ENCODE data around the gene VENTX. TPM values are rescaled to one million over a fixed set of nuclear protein-coding genes. Genes with fewer than 3 reads are reported as not detected.

Gene VENTX
- total RNA-seq, 1 experiment from 2014 or later: 0.13 TPM

DNA sequence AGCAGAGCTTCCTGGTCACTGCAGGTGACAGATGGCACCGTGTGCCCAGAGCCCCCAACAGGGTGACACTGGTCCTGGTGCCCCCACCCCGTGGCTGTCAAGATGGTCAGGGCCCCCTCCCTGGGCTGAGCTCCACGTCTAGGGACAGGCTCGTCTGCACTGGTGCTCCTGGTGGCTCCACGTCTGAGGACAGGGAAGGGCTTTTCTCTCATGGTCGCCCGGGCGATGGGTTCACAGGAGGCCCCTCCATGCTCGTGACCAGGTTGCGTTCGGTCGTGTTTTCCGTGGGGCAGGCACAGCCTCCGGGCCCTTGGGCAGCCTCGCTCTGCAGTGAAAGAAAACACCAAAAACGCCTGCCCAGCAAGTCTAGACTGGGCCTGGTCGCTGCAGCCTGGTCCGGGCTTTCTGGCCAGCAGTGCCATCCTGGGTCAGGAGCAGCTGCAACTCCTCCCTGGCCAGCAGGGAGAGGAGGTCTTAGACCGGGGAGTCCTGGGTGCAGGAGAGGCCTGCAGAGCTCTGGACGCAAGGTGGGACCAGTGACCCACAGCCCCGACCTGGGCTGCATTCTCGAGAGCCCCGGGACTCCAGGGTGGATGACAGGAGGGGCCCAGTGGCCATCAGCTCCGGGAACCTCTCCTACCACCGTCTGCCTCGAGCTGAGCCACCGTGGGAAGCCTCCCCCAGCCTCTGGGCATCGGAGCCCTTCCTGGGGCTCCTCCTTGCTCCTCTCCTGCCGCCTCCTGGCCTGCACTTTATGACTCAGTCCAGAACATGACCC lies 35.5 kb upstream of the VENTX start:
- no peak for DNase-seq (ENCODE audit: low read depth)

DNA sequence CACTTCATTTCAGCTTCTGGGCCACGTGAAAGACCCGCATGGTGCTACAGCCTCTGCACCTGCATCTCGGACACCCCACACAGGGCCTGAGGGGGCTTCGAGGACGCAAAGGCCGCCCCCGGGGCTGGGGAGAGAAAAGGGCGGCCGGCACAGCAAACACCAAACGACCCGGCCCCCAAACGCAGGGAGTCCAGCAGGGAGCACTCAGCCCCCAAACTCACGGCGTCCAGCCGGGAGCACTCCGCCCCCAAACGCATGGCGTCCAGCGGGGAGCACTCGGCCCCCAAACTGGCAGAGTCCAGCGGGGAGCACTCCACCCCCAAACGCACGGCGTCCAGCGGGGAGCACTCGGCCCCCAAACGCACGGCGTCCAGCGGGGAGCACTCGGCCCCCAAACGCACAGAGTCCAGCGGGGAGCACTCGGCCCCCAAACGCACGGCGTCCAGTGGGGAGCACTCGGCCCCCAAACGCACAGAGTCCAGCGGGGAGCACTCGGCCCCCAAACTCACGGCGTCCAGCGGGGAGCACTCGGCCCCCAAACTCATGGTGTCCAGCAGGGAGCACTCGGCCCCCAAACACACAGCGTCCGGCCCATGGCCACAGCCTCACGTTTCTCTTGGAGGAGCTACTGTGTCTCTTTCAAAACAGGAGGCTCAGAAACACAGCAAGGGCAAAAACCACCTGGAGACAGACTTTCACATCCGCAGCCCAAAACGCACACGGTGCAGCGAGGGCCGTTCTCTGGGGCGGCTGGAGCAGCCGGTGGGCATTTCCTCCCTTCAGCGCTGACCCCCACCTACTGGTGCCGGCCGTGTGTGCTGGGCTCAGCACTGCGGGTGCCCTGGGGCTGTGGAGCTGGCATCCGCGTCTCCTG lies 34.6 kb upstream of the VENTX start:
- DNase-seq (ENCODE audit: low read depth): no peak

GRCh38 chr10:133203652-133204195 lies 33.9 kb upstream of the VENTX start:
- no peak for DNase-seq (ENCODE audit: low read depth)

GRCh38 chr10:133204226-133205015 lies 33.2 kb upstream of the VENTX start:
- no peak for DNase-seq (ENCODE audit: low read depth)

DNA sequence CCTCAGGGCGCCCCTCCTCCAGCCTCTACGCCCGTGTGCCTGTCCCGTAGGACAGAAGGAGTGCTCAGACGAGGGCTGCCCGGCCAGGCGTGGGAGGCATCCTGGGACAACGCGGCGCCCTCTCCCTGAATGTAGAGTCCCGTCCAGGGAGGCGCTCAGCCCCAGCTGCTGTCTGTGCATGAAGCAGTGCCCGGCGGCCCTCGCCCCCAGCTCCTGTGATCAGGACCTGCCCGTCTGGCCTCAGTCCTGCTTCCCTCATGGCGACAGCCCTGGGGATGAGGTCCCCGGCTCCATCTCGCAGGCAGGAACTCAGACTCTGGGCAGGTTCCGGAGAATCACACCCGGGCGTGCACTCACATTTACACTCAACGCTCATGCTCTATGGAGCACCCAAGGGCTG lies 32.5 kb upstream of the VENTX start:
- no peak for DNase-seq (ENCODE audit: low read depth)

DNA sequence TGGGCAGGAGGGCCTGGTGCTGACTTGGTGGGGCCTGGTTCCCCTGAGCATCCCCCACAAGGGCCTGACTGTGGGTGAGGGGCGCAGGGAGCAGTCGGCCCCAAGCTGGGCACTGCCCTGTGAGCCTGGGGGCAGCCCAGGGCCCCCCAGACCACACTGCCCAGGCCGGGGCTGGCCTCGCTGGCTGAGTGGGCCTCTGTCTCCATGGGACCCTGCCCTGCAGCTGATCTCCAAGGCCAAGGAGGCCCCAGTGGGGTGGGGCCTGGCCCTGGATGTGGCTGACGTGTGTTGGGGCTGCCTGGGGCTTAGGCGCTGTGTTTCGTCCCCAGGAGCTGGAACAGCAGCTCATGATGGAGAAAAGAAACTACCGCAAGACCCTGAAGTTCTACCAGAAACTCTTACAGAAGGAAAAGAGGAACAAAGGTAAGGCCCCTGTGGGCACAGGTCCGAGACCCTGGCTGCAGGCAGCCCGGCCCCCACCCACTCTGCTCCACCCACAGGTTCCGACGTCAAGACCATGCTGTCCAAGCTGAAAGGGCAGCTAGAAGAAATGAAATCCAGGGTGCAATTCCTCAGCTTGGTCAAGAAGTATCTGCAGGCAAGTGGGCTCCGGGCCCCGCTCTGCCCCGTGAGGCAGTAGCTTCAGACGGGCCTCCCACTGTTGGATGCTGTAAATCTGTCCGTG lies 31.2 kb upstream of the VENTX start:
- no peak for DNase-seq (ENCODE audit: low read depth)

GRCh38 chr10:133207041-133207600 lies 30.5 kb upstream of the VENTX start:
- no peak for DNase-seq (ENCODE audit: low read depth)

GRCh38 chr10:133207627-133208026 lies 30.0 kb upstream of the VENTX start:
- DNase-seq (ENCODE audit: low read depth): no peak

- no peak for DNase-seq (ENCODE audit: low read depth)
These were observed 29.2 kb upstream of the VENTX start for GRCh38 chr10:133208466-133208865.

DNA sequence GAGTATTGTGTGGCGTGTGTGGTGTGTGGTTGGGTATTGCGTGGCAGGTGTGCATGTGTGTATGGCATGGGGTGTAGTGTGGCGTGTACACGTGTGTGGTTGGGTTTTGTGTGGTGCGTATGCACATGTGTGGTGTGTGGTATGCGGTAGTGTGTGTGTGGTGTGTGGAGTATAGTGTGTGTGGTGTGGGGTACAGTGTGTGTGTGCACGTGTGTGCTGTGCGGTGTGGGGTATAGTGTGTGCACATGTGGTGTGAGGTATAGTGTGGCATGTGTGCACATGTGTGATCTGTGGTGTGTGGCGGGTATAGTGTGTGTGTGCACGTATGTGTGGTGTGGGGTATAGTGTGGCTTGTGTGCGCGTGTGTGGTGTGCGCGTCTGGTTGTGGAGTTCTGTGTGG lies 28.5 kb upstream of the VENTX start:
- DNase-seq (ENCODE audit: low read depth): no peak

- no peak for DNase-seq (ENCODE audit: low read depth)
These were observed 28.0 kb upstream of the VENTX start for GRCh38 chr10:133209641-133210040.

- DNase-seq (ENCODE audit: low read depth): no peak
These were observed 27.1 kb upstream of the VENTX start for GRCh38 chr10:133210398-133211140.

- DNase-seq (ENCODE audit: low read depth): no peak
These were observed 26.4 kb upstream of the VENTX start for GRCh38 chr10:133211141-133211830.

DNA sequence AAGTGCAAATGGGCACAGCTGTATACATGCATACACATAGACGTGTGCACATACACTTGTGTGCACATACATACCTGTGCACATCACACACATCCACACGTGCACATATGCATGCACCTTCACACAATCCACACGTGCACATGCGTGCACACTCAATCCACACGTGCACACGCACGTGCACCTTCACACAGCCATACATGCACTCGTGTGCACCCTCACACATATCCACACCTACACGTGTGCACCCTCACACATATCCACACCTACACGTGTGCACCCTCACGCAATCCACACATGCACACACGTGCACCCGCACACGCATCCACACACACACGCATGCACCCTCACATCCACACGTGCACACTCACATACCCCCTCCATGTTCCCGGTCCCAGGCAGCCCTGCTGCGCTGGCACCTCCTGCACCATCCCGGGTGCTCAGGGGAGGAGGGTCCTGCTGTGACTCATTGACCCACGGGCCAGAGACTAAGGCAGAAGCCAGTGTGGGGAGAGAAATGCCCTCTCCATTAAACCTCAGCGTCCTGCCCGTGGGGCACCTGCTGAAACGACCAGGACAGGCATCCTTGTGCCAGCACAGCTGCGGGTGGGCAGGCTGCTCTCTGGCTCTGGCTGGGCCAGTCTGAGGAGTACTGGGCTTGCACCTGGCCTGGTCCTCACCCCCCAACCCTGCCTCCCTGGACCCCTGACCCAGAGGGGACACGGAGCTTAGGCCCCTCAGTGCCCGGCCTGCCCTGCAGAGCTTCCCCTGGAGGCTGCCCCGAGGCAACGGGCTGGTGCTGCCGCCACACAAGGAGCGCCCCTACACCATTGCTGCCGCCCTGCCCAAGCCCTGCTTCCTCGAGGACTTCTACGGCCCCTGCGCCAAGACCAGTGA lies 25.4 kb upstream of the VENTX start:
- no peak for DNase-seq (ENCODE audit: low read depth)

DNA sequence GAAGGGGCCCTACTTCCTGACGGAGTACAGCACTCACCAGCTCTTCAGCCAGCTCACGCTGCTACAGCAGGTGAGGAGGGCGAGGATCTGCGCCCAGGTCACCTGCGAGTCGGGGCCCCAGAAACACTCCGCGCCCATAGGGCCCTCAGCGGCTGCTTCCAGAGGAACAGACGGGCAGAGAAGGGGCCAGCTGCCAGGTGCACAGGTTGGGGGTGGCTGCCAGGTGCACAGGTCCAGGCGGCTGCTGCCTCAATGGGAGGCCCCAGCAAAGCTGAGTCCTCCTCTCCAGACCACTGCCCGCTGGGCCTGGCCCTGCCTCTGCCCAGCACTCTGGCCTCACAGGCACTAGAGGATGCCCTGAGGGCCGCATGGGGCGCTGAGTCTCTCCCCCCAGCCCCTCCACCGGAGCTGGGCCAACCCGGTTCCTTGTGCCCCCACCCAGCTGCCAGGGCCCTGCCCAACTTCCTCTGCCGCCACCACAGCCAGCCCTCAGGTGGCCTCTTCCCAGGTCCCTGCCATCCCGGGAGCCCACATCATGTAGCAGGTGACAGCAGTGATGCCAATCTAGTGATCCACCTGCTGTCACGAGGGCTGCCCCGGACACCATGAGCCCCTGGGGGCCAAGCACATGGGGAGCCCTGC lies 24.7 kb upstream of the VENTX start:
- DNase-seq (ENCODE audit: low read depth): no peak

- DNase-seq (ENCODE audit: low read depth): no peak
These were observed 23.8 kb upstream of the VENTX start for GRCh38 chr10:133213641-133214467.

Data from HT1080 (cell line).